Mesenchymal stem cell (in vitro differentiated cells and primary cell): ENCODE measurements around the gene ADCYAP1R1.

Experiments used
- DNase-seq: peaks from one replicate; pipeline ENCODE4 v3.0.0-alpha.2; 2013
- H2AFZ ChIP-seq: one replicate; pipeline ENCODE4 v1.6.1; 2013; ENCODE audit warnings: low read depth, mild to moderate bottlenecking, control low read depth, inconsistent platforms, low read length, moderate library complexity
- H2AK5ac ChIP-seq: 2 replicates; pipeline ENCODE4 v1.6.1; 2013; ENCODE audit warnings: low read length, moderate library complexity, mild to moderate bottlenecking, inconsistent platforms; ENCODE audit not compliant: severe bottlenecking
- H2BK120ac ChIP-seq: one replicate; pipeline ENCODE4 v1.6.1; 2013; ENCODE audit warnings: low read depth, mild to moderate bottlenecking, inconsistent platforms, low read length, moderate library complexity
- H2BK12ac ChIP-seq, 2 experiments: one replicate each; pipeline ENCODE4 v1.6.1; 2013; ENCODE audit warnings: inconsistent platforms in 2 of 2, low read length in 2 of 2, mild to moderate bottlenecking in 2 of 2, moderate library complexity in 2 of 2, control low read depth in 1 of 2
- H2BK15ac ChIP-seq: one replicate; pipeline ENCODE4 v1.6.1; 2013; ENCODE audit warnings: mild to moderate bottlenecking, low read depth, inconsistent platforms; ENCODE audit not compliant: poor library complexity, severe bottlenecking
- H2BK5ac ChIP-seq: 2 replicates; pipeline ENCODE4 v1.6.1; 2013; ENCODE audit warnings: low read depth, mild to moderate bottlenecking, low read length, control low read depth, inconsistent platforms; ENCODE audit not compliant: poor library complexity, severe bottlenecking
- H3K14ac ChIP-seq, 2 experiments: one replicate each; pipeline ENCODE4 v1.6.1; 2013; ENCODE audit warnings: inconsistent platforms in 2 of 2, low read length in 2 of 2, control low read depth in 1 of 2, mild to moderate bottlenecking in 1 of 2, moderate library complexity in 1 of 2
- H3K18ac ChIP-seq, 2 experiments: one replicate each; pipeline ENCODE4 v1.6.1; 2013; ENCODE audit warnings: inconsistent platforms in 2 of 2, low read length in 2 of 2, control low read depth in 1 of 2, low read depth in 1 of 2, mild to moderate bottlenecking in 1 of 2
- H3K23ac ChIP-seq, 2 experiments: one replicate each; pipeline ENCODE4 v1.6.1; 2013; ENCODE audit warnings: inconsistent platforms in 2 of 2, low read length in 2 of 2, mild to moderate bottlenecking in 2 of 2, moderate library complexity in 2 of 2, control low read depth in 1 of 2
- H3K27ac ChIP-seq: 2 replicates; pipeline ENCODE4 v1.5.1; 2013; ENCODE audit warnings: mild to moderate bottlenecking, moderate library complexity, low read length, control low read depth, inconsistent platforms; ENCODE audit not compliant: poor library complexity, severe bottlenecking
- H3K27me3 ChIP-seq, 2 experiments: 2 replicates each; pipeline versions ENCODE4 v1.6.1 to v1.7.0; 2013; ENCODE audit warnings: low read length in 2 of 2, mild to moderate bottlenecking in 2 of 2, moderate library complexity in 2 of 2, control low read depth in 1 of 2, inconsistent platforms in 1 of 2; ENCODE audit not compliant: control insufficient read depth in 1 of 2, insufficient read depth in 1 of 2
- H3K36me3 ChIP-seq, 2 experiments: 2 replicates each; pipeline versions ENCODE4 v1.6.1 to v1.7.0; 2013; ENCODE audit warnings: low read length in 2 of 2, control low read depth in 1 of 2, inconsistent platforms in 1 of 2, low read depth in 1 of 2, mild to moderate bottlenecking in 1 of 2; ENCODE audit not compliant: insufficient read depth in 2 of 2, control insufficient read depth in 1 of 2
- H3K4ac ChIP-seq, 2 experiments: one replicate each; pipeline ENCODE4 v1.6.1; 2013; ENCODE audit warnings: inconsistent platforms in 2 of 2, low read length in 2 of 2, mild to moderate bottlenecking in 2 of 2, moderate library complexity in 2 of 2, control low read depth in 1 of 2, low read depth in 1 of 2
- H3K4me1 ChIP-seq: 2 replicates; pipeline ENCODE4 v1.6.1; 2013; ENCODE audit warnings: low read depth, low read length, control low read depth; ENCODE audit not compliant: control insufficient read depth, insufficient read depth
- H3K4me2 ChIP-seq: 2 replicates; pipeline ENCODE4 v1.6.1; 2013; ENCODE audit warnings: low read length, mild to moderate bottlenecking, inconsistent platforms; ENCODE audit not compliant: poor library complexity, severe bottlenecking
- H3K4me3 ChIP-seq, 2 experiments: 2 replicates each; pipeline versions ENCODE4 v1.5.1 to v1.7.0; 2013; ENCODE audit warnings: low read length in 2 of 2, mild to moderate bottlenecking in 2 of 2, control low read depth in 1 of 2, low read depth in 1 of 2; ENCODE audit not compliant: insufficient read depth in 1 of 2
- H3K79me1 ChIP-seq: replicated peaks from 2 replicates; pipeline ENCODE4 v1.6.1; 2013; ENCODE audit warnings: mild to moderate bottlenecking, control low read depth, low read length, inconsistent platforms; ENCODE audit not compliant: poor library complexity, severe bottlenecking
- H3K9ac ChIP-seq: 2 replicates; pipeline ENCODE4 v1.7.0; 2013; ENCODE audit warnings: mild to moderate bottlenecking, low read length, moderate library complexity
- H3K9me3 ChIP-seq: 2 replicates; pipeline ENCODE4 v1.7.0; 2013; ENCODE audit warnings: mild to moderate bottlenecking, low read length; ENCODE audit not compliant: control insufficient read depth
- H4K8ac ChIP-seq: one replicate; pipeline ENCODE4 v1.6.1; 2013; ENCODE audit warnings: inconsistent platforms, mild to moderate bottlenecking, low read length, moderate library complexity
- H4K91ac ChIP-seq: one replicate; pipeline ENCODE4 v1.6.1; 2013; ENCODE audit warnings: mild to moderate bottlenecking, low read length, inconsistent platforms
- whole genome bisulfite sequencing: methylation state at CpG from one replicate; pipeline ENCODE4 v1.1.7; 2013; ENCODE audit warnings: mixed read lengths; 5-methylcytosine and 5-hydroxymethylcytosine counted together

Gene ADCYAP1R1

DNA sequence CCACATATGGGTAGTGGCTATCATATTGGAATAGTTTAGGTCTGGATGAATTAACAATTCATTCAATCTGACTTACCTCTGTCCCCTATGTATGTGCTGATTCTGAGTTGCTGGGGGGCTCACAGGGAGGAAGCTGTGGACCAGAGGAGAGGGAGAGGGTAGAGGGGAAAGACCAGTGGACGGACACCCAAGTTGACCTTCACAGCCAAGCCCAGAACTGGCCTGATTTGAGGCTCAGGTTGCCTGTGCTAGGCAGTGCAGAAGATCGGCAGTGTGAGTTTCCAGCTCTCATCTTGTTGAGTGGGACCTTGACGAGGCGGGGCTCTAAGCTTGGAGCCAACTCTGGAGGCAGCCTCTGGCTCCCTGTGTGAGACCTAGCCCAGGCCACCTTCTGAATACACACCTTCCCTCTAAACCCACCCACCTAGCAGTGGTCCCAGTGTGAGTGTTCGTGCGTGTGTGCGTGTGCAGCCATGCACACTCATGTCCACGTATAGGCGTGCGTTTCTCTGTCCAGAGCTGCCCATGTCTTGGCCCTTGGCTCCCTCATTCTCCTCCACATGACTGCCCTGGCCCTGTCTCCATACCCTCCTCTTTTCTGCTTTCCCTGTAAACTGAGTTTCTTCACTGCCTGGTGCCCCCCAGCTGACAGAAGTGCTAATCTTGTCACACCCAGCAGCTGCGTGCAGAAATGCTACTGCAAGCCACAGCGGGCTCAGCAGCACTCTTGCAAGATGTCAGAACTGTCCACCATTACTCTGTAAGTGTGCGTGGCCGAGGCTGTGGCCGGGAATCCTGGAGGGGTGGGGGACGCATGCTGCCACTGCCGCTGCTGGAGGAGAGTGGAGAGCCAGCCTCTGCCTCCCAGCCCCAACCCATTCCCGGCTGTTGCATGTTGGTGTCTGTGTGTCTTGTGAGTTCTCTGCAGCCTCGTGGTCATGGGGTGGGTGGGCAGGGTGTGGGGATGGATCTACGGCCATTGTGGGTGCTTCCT, 47.6 kb downstream of the ADCYAP1R1 start:
- H3K14ac ChIP-seq = peak overlapping the region in 1 of 2 experiments; percentile 12
- no peak overlapping the region for H4K91ac ChIP-seq
- no peak overlapping the region for H2AK5ac ChIP-seq
- H4K8ac ChIP-seq = no peak overlapping the region
- H3K23ac ChIP-seq = no peak overlapping the region
- no peak overlapping the region for H2AFZ ChIP-seq
- no peak overlapping the region for H2BK15ac ChIP-seq
- H3K9ac ChIP-seq = no peak overlapping the region
- no peak overlapping the region for H3K4me3 ChIP-seq
- DNase-seq = no peak
- H3K4ac ChIP-seq = no peak overlapping the region
- H3K18ac ChIP-seq = no peak overlapping the region
- no peaks in the 10 kb centered on the region for H3K36me3 ChIP-seq
- no peak overlapping the region for H2BK5ac ChIP-seq
- no peak overlapping the region for H2BK12ac ChIP-seq
- H3K9me3 ChIP-seq = no peaks in the 10 kb centered on the region
- H3K79me1 ChIP-seq = no peaks in the 10 kb centered on the region
- no peak overlapping the region for H2BK120ac ChIP-seq
- H3K27me3 ChIP-seq = peaks cover 27 to 37% of the 10 kb centered on the region in 2 experiments
- H3K4me1 ChIP-seq = peaks cover 4% of the 10 kb centered on the region
- H3K4me2 ChIP-seq = no peak overlapping the region
- 83% methylated on average over 20 of the region's 20 CpGs for WGBS
- H3K27ac ChIP-seq = no peak overlapping the region

DNA sequence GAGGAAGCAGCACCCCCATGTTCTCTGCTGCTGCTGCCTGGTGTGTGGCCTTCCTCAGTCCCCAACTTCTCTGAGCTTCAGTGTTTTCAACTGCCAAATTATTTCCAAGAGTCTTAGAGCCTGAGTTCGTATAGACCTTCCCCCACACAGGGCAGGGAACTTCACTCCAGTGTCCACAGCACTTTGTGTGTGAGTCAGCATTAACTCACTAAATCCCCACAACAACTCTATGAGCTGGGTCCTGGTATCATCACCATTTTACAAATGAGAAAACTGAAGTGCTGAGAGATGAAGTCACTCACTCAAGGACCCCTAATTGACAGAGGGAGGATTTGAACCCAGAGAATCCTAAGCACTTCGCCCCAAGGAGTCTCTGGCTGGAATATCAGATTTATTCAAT, 48.3 kb downstream of the ADCYAP1R1 start:
- 46% methylated on average over 2 of the region's 2 CpGs for WGBS
- Histone ChIP-seq H3K18ac (no peak overlapping the region), H2BK120ac (no peak overlapping the region), H2BK15ac (no peak overlapping the region), H3K4me2 (no peak overlapping the region), H4K91ac (no peak overlapping the region), H3K79me1 (no peaks in the 10 kb centered on the region), H3K23ac (no peak overlapping the region), H3K27ac (no peak overlapping the region), H2BK12ac (no peak overlapping the region), H2BK5ac (no peak overlapping the region), H3K36me3 (no peaks in the 10 kb centered on the region), H3K4me1 (peaks cover 4% of the 10 kb centered on the region), H3K14ac (no peak overlapping the region), H2AK5ac (no peak overlapping the region), H3K4me3 (no peak overlapping the region), H3K9me3 (no peaks in the 10 kb centered on the region), H3K27me3 (peaks cover 27 to 44% of the 10 kb centered on the region in 2 experiments), H2AFZ (no peak overlapping the region), H3K4ac (no peak overlapping the region), H4K8ac (no peak overlapping the region), H3K9ac (no peak overlapping the region)
- peak; percentile 2 for DNase-seq

DNA sequence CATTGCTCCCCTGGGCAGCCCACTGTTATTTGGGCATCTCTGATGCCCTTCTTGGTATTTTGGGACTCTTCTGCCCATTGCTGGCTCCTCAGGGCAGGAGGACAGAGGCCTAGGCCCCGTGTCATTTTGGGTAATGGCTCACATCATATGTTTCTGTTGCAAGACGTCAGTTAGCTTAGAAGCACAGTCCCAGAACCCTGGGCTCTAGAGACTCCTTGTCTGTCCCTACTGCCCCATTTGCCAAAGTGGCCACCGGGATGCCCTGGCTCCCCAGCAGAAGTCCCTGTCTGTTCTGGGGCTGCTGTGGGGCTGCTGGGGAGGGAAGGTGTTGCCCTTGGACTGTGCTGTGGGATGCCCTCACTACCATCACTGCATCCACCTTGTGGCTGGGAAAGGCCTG, 48.8 kb downstream of the ADCYAP1R1 start:
- Histone ChIP-seq H4K8ac (no peak overlapping the region), H3K18ac (no peak overlapping the region), H3K4me1 (peaks cover 4% of the 10 kb centered on the region), H3K27ac (no peak overlapping the region), H2BK15ac (no peak overlapping the region), H2BK12ac (no peak overlapping the region), H3K9me3 (no peaks in the 10 kb centered on the region), H3K4me2 (no peak overlapping the region), H2AK5ac (no peak overlapping the region), H3K27me3 (peaks cover 27 to 46% of the 10 kb centered on the region in 2 experiments), H2BK120ac (no peak overlapping the region), H3K36me3 (no peaks in the 10 kb centered on the region), H2BK5ac (no peak overlapping the region), H4K91ac (no peak overlapping the region), H3K14ac (no peak overlapping the region), H2AFZ (no peak overlapping the region), H3K23ac (no peak overlapping the region), H3K9ac (no peak overlapping the region), H3K4ac (no peak overlapping the region), H3K4me3 (no peak overlapping the region), H3K79me1 (no peaks in the 10 kb centered on the region)
- DNase-seq = no peak
- WGBS = 63% methylated on average over 3 of the region's 3 CpGs

DNA sequence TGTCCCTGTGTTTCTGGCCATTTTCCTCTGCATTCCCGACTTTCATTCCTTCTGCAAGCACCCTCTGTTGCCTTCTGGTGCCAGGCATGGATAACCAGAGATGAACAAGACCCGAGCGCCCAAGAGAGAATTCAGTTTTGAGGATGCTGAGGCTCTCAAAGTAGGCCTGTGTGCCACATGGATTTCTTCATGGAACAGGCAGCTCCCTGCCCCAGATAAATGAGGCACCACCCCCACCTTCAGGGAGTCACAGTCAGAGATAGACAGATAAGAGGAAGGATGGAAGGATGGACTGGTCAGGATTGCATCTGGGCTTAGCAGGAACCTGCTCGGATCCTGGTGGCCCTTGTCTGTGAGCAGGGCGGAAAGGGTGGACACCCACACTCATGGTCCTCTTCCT, 49.4 kb downstream of the ADCYAP1R1 start:
- Histone ChIP-seq H3K23ac (no peak overlapping the region), H3K9me3 (no peaks in the 10 kb centered on the region), H3K27ac (no peak overlapping the region), H3K36me3 (no peaks in the 10 kb centered on the region), H3K14ac (no peak overlapping the region), H3K79me1 (no peaks in the 10 kb centered on the region), H2BK5ac (no peak overlapping the region), H2BK120ac (no peak overlapping the region), H2AFZ (no peak overlapping the region), H2AK5ac (no peak overlapping the region), H3K4ac (no peak overlapping the region), H3K27me3 (peaks cover 21 to 47% of the 10 kb centered on the region in 2 experiments), H3K4me1 (peaks cover 4% of the 10 kb centered on the region), H3K4me2 (no peak overlapping the region), H3K9ac (no peak overlapping the region), H3K4me3 (no peak overlapping the region), H3K18ac (no peak overlapping the region), H4K91ac (no peak overlapping the region), H2BK12ac (no peak overlapping the region), H4K8ac (no peak overlapping the region), H2BK15ac (no peak overlapping the region)
- no peak for DNase-seq
- WGBS = 84% methylated on average over 5 of the region's 5 CpGs
